ENCODE data around the gene SLC4A8.
"Not testable (repeated sequence)": the region's sequence is repeated elsewhere in the genome, so short reads cannot be mapped to it uniquely, and the experiment has no call there.

The SLC4A8 gene

GRCh38 chr12:51430196-51430895, 5.7 kb downstream of the SLC4A8 start:
- no peak for DNase-seq

DNA sequence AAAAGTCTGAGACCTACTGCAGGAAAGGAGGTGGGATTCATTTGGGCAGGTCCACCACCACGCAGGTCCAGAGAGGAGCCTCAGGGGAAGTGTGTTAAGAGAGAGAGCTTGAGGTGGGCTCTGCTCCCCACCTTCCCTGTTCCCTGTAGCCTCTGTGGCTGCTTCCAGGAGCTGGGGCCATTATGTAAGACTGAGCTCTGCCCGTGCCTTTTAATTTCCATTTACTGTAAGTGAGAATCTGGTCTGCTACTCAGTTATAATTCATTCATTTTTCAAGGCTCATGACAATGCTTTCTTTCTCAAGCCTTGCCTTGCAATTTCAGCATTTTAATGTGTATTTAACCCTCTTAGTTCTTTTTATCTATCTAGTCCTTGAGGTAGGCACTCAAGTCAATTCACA, 8.3 kb downstream of the SLC4A8 start:
- no peak for DNase-seq

DNA sequence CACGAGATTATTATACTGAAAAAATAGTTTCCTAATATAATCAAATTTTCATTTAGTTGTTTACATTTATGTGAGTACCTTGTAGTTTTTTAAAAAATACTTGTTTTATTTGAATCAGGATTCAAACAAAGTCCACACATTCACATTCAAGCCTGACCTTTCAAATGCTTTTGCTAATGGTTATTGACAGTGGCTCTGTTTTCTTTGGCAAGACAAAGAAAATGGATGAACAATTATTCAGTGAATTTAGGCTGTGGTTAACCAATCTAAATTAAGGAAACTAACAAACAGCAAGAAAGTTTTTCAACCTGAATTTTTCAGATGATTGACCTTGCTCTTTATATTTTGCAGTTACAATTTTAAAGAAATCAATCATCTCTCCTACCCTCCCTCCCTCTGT, 9.7 kb downstream of the SLC4A8 start:
- DNase-seq = no peak

- no peak for DNase-seq
Observed at GRCh38 chr12:51437431-51437830, 12.8 kb downstream of the SLC4A8 start.

DNA sequence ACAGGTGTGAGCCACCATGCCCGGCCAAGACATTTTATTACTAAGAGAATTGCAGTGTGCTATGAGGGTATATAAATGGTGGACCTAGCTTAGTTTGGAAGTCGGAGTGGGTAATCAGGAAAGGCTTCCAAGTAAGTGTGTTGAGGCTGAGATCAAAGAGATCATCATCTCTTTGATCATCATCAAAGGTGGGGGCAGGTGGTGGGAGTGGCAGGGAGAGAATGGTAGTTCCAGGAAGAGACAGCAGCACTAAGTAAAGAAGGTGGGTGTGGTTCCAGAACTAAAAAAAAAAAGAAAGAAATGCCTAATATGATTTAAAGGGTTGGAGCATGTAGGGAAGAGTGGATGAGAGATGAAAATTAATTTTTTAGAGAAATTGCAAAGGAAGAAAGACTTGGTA, 14.7 kb downstream of the SLC4A8 start:
- no peak for DNase-seq

DNA sequence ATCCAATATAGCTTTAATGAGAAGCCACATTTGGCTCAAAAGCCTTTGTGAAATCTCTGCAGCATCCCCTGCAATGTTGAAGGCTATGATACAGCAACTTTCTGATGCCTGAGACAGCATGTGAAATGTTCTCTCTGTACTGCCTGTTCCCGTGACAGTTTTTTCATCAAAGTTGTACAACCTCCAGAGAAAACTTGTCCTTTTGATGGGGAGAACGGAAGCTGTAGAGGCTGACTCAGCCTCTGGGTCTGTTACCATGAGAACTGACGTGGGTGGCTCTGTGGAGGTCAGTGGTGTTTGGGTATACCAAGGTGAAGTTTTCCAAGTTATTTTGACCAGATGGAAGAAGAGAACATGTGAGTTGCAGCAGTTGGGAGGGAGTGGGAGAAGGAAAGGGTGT, 17.0 kb downstream of the SLC4A8 start:
- no peak for DNase-seq

GRCh38 chr12:51442324-51442723, 17.7 kb downstream of the SLC4A8 start:
- DNase-seq = no peak

GRCh38 chr12:51443573-51443972, 18.9 kb downstream of the SLC4A8 start:
- no peak for DNase-seq

DNA sequence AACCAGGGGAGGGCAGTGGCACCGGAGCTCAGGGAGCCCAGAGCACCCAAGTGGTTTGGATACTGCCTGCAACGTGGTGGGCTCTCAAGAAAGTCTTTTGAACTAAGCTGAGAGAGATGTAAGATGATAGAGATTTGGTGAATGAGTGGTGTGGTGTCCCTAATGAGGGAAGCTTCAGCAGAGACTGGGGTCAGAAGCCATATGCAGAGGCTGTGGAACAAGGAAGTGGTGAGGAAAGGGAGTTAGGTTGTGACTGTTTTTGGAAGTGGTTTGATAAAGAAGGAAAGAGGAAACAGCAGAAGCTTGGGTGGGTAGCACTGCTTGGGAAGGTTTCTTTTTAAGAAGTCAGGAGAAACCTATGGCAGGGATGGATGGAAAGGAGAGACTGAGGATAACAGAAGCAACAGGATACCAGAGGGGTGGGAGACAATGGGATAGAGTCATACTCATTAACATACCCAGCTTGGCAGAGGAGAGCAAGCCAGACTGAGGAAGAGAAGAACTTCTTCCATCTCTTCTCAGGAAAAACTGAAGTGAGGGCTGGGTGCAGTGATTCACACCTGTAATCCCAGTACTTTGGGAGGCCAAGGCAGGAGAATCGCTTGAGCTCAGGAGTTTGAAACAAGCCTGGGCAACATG, 24.1 kb downstream of the SLC4A8 start:
- no peak for DNase-seq

GRCh38 chr12:51449580-51450246, 25.1 kb downstream of the SLC4A8 start:
- DNase-seq = no peak

- DNase-seq = no peak
Observed at GRCh38 chr12:51450333-51450732, 25.7 kb downstream of the SLC4A8 start.

DNA sequence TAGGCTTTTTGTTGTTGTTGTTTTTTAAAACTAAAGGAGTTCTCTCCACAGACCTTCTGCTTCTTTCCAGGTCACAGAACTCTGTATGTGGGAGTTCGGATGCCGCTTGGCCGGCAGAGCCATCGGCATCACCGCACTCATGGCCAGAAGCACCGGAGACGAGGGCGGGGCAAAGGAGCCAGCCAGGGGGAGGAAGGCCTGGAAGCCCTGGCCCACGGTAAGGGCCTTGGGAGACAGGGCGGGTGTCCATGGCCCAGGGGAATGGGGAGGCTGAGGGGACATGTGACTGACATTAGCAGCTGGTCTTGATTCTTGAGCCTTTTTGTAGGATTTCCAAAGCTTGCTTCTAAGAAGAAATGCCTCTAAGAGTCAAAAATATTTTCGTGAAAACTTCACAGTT, 26.2 kb downstream of the SLC4A8 start:
- DNase-seq = no peak

DNA sequence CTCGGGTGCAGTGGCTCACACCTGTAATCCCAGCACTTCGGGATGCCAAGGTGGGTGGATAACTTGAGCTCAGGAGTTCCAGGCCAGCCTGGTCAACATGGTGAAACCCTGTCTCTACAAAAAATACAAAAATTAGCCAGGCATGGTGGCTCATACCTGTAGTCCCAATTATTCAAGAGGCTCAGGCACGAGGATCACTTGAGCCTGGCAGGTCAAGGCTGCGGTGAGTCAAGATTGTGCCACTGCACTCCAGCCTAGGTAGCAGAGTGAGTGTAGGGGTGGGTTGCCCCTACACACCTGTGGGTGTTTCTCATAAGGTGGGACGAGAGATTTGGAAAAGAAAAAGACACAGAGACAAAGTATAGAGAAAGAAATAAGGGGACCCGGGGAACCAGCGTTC, 29.4 kb downstream of the SLC4A8 start:
- not testable (repeated sequence) for DNase-seq

DNA sequence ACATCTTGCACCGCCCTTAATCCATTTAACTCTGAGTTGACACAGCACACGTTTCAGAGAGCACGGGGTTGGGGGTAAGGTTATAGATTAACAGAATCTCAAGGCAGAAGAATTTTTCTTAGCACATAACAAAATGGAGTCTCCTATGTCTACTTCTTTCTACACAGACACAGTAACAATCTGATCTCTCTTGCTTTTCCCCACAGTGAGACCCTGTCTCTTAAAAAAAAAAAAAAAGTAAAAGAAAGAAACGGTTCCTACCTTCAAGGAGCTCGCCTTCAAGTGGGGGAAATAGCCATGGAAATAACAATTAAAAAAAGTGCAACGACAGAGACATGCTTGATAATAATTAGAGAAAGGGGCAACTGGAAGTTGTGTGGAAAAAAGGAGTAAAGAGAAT, 30.4 kb downstream of the SLC4A8 start:
- not testable (repeated sequence) for DNase-seq

GRCh38 chr12:51458635-51459034, 34.0 kb downstream of the SLC4A8 start:
- no peak for DNase-seq

DNA sequence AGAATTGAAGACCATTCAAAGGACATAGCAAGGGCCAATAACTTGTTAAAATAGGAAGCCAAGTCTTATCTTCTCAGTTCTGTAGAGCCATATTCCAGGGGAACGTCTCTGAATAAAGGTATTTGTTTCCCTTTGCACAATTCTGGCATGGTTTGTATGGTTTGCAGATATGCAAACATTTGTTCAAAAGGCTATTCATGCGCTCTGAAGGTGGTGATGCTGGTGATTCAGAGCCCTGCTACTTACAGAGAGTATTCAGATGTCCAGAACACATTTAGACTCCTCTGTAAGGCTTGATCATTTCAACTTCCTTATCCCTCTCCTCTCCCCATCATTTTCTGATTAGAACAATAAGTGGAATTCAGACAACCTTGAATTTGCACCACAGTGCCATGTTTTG, 35.9 kb downstream of the SLC4A8 start:
- no peak for DNase-seq

- no peak for DNase-seq
Observed at GRCh38 chr12:51465491-51465890, 40.9 kb downstream of the SLC4A8 start.

- no peak for DNase-seq
Observed at GRCh38 chr12:51470116-51470515, 45.5 kb downstream of the SLC4A8 start.

GRCh38 chr12:51471111-51471864, 46.7 kb downstream of the SLC4A8 start:
- DNase-seq = no peak

- DNase-seq = no peak
Observed at GRCh38 chr12:51472984-51473383, 48.4 kb downstream of the SLC4A8 start.

DNA sequence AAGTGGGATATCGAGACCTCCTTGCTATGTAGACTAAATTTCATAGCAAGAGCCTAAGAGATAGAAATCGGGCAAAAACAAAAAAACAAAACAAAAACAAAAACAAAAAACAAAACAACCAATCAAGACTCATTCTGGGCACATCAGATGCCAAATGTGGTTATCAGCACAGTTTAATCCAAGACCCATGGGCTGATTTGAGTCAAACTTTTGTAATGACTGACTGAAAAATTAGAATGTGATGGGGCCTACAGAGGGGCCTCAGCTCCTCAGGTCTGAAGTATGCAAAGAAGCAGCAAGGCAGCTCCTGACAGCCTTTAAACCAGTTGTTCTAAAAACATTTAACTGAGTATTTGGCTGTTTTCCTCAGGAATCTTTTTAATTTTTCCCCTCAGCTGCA, 49.3 kb downstream of the SLC4A8 start:
- DNase-seq = no peak

- no peak for DNase-seq
Observed at GRCh38 chr12:51475543-51475942, 50.9 kb downstream of the SLC4A8 start.

- DNase-seq = no peak
Observed at GRCh38 chr12:51480978-51481377, 56.3 kb downstream of the SLC4A8 start.
